GM12878 (cell line): ENCODE data around the gene ADRA2B. TPM values are rescaled to one million over a fixed set of nuclear protein-coding genes. Genes with fewer than 3 reads are reported as not detected.

Source experiments
- BCL3 ChIP-seq: IDR thresholded peaks from 2 replicates; pipeline ENCODE4 v1.6.1; 2011; ENCODE audit warnings: borderline replicate concordance, low read depth, mild to moderate bottlenecking, moderate library complexity, low read length; ENCODE audit not compliant: insufficient read depth, poor library complexity, severe bottlenecking
- IKZF2 ChIP-seq, 2 experiments: fragments of 450-650 bp; IDR thresholded peaks; 2 replicates each; pipeline ENCODE4 v1.6.1; 2017; ENCODE audit warnings: mild to moderate bottlenecking in 2 of 2, moderate library complexity in 2 of 2
- PKNOX1 ChIP-seq: fragments of 450-650 bp; IDR thresholded peaks from 2 replicates; pipeline ENCODE4 v1.6.1; 2016; ENCODE audit warnings: mild to moderate bottlenecking
- POLR2A ChIP-seq: IDR thresholded peaks from 2 replicates; pipeline ENCODE4 v1.6.1; 2011; ENCODE audit warnings: low read depth, mild to moderate bottlenecking, low read length
- SKIL ChIP-seq: fragments of 450-650 bp; IDR thresholded peaks from 2 replicates; pipeline ENCODE4 v1.6.1; 2017; ENCODE audit warnings: mild to moderate bottlenecking, low read depth, inconsistent platforms; ENCODE audit not compliant: poor library complexity, severe bottlenecking
- ZBTB4 ChIP-seq: fragments of 450-650 bp; formaldehyde crosslinking; IDR thresholded peaks from 2 replicates; pipeline ENCODE4 v1.4.0; 2022; ENCODE audit warnings: mild to moderate bottlenecking, moderate library complexity
- ZNF687 ChIP-seq: fragments of 450-650 bp; IDR thresholded peaks from 2 replicates; pipeline ENCODE4 v1.6.1; 2017; ENCODE audit warnings: mild to moderate bottlenecking, moderate library complexity
- polyA plus RNA-seq, 11 experiments: library from polyadenylated mRNA; depleted of rRNA in 4 of 11; unstranded in 6 of 11; stranded (reverse) in 5 of 11; fragments of >200 nt; fragmentation: Nextera tagmentation in 4 of 11; fragmentation: Illumina TruSeq in 1 of 11; extraction: Ambion mirVana in 4 of 11; extraction: Trizol in 1 of 11; gene quantifications; 1 replicate in 1 of 11; 2 replicates in 10 of 11; pipeline versions ENCODE4 v1.2.1 to v1.2.3, GENCODE V29; 2011 to 2016; ENCODE audit warnings: inconsistent platforms in 2 of 11, missing spikeins in 2 of 11, low read depth in 1 of 11
- total RNA-seq, 4 experiments: library from RNA; depleted of rRNA in 3 of 4; stranded (reverse); fragments of >200 nt in 3 of 4; fragmentation: Illumina TruSeq in 1 of 4; extraction: Trizol in 1 of 4; gene quantifications; 2 replicates each; pipeline versions ENCODE4 v1.2.1 to v1.2.3, GENCODE V29; 2013 to 2021

ADRA2B gene
- total and polyA plus RNA-seq, 10 of the 15 experiments (the other 5 are each of a cell fraction or from before 2014, with no cell fraction given) = 0.01 to 0.10 (median 0.04) TPM; not detected in 6

- no peak for TF ChIP-seq ZNF687
- TF ChIP-seq SKIL = no peak
- no peak for TF ChIP-seq PKNOX1
- TF ChIP-seq IKZF2 (IDR thresholded peaks at IDR 0.05) = no peak
- TF ChIP-seq ZBTB4 (CRISPR knock-in tag) = no peak
- no peak for TF ChIP-seq BCL3
- no peak for TF ChIP-seq POLR2A
These were observed 12.1 kb upstream of the ADRA2B start (continued) for GRCh38 chr2:96128456-96128855.
